Smooth muscle cell (in vitro differentiated cells): ENCODE measurements around the gene MICU2. TPM values are rescaled to one million over a fixed set of nuclear protein-coding genes. Genes with fewer than 3 reads are reported as not detected.

Experiments
- DNase-seq: peaks from one replicate; lab custom pipeline; 2025; ENCODE audit not compliant: unreplicated experiment; lab: John Stamatoyannopoulos, UW
- H2AFZ ChIP-seq: fragments of 200-600 bp; sonication (generic); 2 replicates; pipeline ENCODE4 v1.6.0; 2016; ENCODE audit warnings: antibody characterized with exemption, low read depth, mild to moderate bottlenecking
- H3F3A ChIP-seq: fragments of 200-600 bp; sonication (generic); 2 replicates; pipeline ENCODE4 v1.6.0; 2017; ENCODE audit warnings: antibody characterized with exemption, low read depth
- H3K27ac ChIP-seq: fragments of 200-600 bp; sonication (generic); 2 replicates; pipeline ENCODE4 v1.5.1; 2016; ENCODE audit warnings: low read depth, mild to moderate bottlenecking
- H3K27me3 ChIP-seq: fragments of 200-600 bp; sonication (generic); 2 replicates; pipeline ENCODE4 v1.6.1; 2016; ENCODE audit warnings: low read depth, mild to moderate bottlenecking
- H3K36me3 ChIP-seq: fragments of 200-600 bp; sonication (generic); 2 replicates; pipeline ENCODE4 v1.5.1; 2016; ENCODE audit warnings: low read depth
- H3K4me1 ChIP-seq: fragments of 200-600 bp; sonication (generic); 2 replicates; pipeline ENCODE4 v1.5.1; 2016; ENCODE audit warnings: low read depth
- H3K4me2 ChIP-seq: fragments of 200-600 bp; sonication (generic); 2 replicates; pipeline ENCODE4 v1.6.0; 2016; ENCODE audit warnings: mild to moderate bottlenecking
- H3K4me3 ChIP-seq: fragments of 200-600 bp; sonication (generic); 2 replicates; pipeline ENCODE4 v1.5.1; 2016; ENCODE audit warnings: mild to moderate bottlenecking
- H3K79me2 ChIP-seq: fragments of 200-600 bp; sonication (generic); 2 replicates; pipeline ENCODE4 v1.6.0; 2016; ENCODE audit warnings: low read depth, mild to moderate bottlenecking
- H3K9ac ChIP-seq: fragments of 200-600 bp; sonication (generic); 2 replicates; pipeline ENCODE4 v1.6.0; 2016; ENCODE audit warnings: low read depth
- H3K9me3 ChIP-seq: fragments of 200-600 bp; sonication (generic); replicated peaks from 2 replicates; pipeline ENCODE4 v1.5.1; 2016; ENCODE audit warnings: low read depth
- H4K20me1 ChIP-seq: fragments of 200-600 bp; sonication (generic); 2 replicates; pipeline ENCODE4 v1.6.0; 2016; ENCODE audit warnings: low read depth
- CTCF ChIP-seq: fragments of 200-600 bp; sonication (generic); IDR thresholded peaks from 2 replicates; pipeline ENCODE4 v1.5.1; 2017; ENCODE audit warnings: borderline replicate concordance, mild to moderate bottlenecking, antibody characterized with exemption; ENCODE audit not compliant: insufficient read depth, poor library complexity, severe bottlenecking
- WGBS: methylation state at CpG from one replicate; pipeline ENCODE4 v1.1.7; 2016; ENCODE audit warnings: low lambda C conversion rate; 5-methylcytosine and 5-hydroxymethylcytosine counted together
- polyA plus RNA-seq: library from polyadenylated mRNA; unstranded; fragments of >200 nt; fragmentation: Nextera tagmentation; extraction: Ambion mirVana; gene quantifications from 2 replicates; pipeline ENCODE4 v1.2.1, GENCODE V29; 2016
- total RNA-seq: library from RNA; depleted of rRNA; stranded (reverse); fragments of >200 nt; gene quantifications from 2 replicates; pipeline ENCODE4 v1.2.3, GENCODE V29; 2014

Gene MICU2
- total and polyA plus RNA-seq, 2 experiments from 2014 or later: 40.2 to 86.5 TPM

DNA sequence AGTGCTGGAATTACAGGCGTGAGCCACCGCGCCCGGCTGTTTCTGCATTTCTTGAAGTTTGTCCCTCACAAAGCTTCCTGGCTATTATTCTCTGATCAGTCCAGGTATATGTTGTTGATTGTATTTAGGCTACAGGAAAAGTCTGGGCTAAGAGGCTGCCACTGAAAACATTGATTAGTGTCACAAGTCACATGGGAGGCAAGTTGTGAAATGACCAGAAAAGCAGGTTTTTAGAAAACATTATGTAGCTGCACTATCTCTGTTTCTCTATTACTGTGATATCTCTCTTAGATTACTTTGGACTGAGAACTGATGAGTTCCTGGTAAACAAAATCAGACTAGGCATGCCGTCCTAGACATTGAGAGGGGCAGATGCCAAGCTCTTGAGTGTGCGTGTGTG is 128.9 kb downstream of the MICU2 start:
- no peak overlapping the region for H3K9ac ChIP-seq
- no peaks in the 10 kb centered on the region for H3K9me3 ChIP-seq
- no peak overlapping the region for H3K4me3 ChIP-seq
- no peaks in the 10 kb centered on the region for H3K79me2 ChIP-seq
- H3K4me2 ChIP-seq: no peak overlapping the region
- no peak for TF ChIP-seq CTCF
- H3K27me3 ChIP-seq: no peaks in the 10 kb centered on the region
- H4K20me1 ChIP-seq: no peaks in the 10 kb centered on the region
- no peaks in the 10 kb centered on the region for H3K4me1 ChIP-seq
- WGBS: 72% methylated on average over 6 of the region's 6 CpGs
- peaks cover 6% of the 10 kb centered on the region for H3F3A ChIP-seq
- H3K36me3 ChIP-seq: no peaks in the 10 kb centered on the region
- H3K27ac ChIP-seq: no peak overlapping the region
- no peak for DNase-seq
- no peak overlapping the region for H2AFZ ChIP-seq

GRCh38 chr13:21470785-21471184 is 133.2 kb downstream of the MICU2 start:
- no peaks in the 10 kb centered on the region for H3K4me1 ChIP-seq
- H3F3A ChIP-seq: no peaks in the 10 kb centered on the region
- H3K4me3 ChIP-seq: no peak overlapping the region
- H4K20me1 ChIP-seq: no peaks in the 10 kb centered on the region
- H3K36me3 ChIP-seq: no peaks in the 10 kb centered on the region
- H3K9ac ChIP-seq: no peak overlapping the region
- H3K27me3 ChIP-seq: no peaks in the 10 kb centered on the region
- H2AFZ ChIP-seq: no peak overlapping the region
- no peak for TF ChIP-seq CTCF
- no peak overlapping the region for H3K4me2 ChIP-seq
- H3K9me3 ChIP-seq: no peaks in the 10 kb centered on the region
- no peak for DNase-seq
- no peaks in the 10 kb centered on the region for H3K79me2 ChIP-seq
- H3K27ac ChIP-seq: no peak overlapping the region

GRCh38 chr13:21466527-21466926 is 137.4 kb downstream of the MICU2 start:
- no peak overlapping the region for H3K9ac ChIP-seq
- H3K4me3 ChIP-seq: no peak overlapping the region
- H3K36me3 ChIP-seq: no peaks in the 10 kb centered on the region
- H3K4me2 ChIP-seq: no peak overlapping the region
- H3K27ac ChIP-seq: no peak overlapping the region
- TF ChIP-seq CTCF: no peak
- H3K79me2 ChIP-seq: no peaks in the 10 kb centered on the region
- no peaks in the 10 kb centered on the region for H3K4me1 ChIP-seq
- H3K27me3 ChIP-seq: no peaks in the 10 kb centered on the region
- H4K20me1 ChIP-seq: no peaks in the 10 kb centered on the region
- no peaks in the 10 kb centered on the region for H3F3A ChIP-seq
- H3K9me3 ChIP-seq: no peaks in the 10 kb centered on the region
- no peak overlapping the region for H2AFZ ChIP-seq
- no peak for DNase-seq
- WGBS: 71% methylated on average over 7 of the region's 7 CpGs

DNA sequence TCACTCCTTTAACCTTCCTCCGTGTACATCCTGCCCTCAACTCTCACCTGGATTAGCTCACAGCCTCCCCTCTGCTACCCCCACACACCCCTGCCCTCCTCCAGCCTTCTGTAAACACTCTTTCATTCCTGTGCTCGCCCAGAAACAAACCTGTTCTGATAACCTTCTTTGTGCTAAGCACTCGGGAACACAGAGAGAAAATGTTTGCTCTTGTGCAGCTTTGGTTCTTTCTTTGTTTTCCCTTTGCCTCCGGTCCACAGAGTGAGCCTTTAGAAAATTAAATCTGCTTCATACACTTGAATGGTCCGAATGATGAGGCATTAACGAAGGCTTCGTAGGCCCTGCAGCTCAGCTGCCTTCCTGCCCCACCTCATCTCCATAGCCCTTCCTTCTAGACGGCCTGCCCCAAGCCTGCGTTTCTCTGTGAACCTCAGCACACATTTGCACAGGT is 138.2 kb downstream of the MICU2 start:
- TF ChIP-seq CTCF: no peak
- WGBS: 61% methylated on average over 9 of the region's 9 CpGs
- no peak overlapping the region for H3K27ac ChIP-seq
- H3K27me3 ChIP-seq: no peaks in the 10 kb centered on the region
- H3K9ac ChIP-seq: no peak overlapping the region
- H2AFZ ChIP-seq: no peak overlapping the region
- no peak overlapping the region for H3K4me3 ChIP-seq
- no peaks in the 10 kb centered on the region for H3K79me2 ChIP-seq
- no peaks in the 10 kb centered on the region for H4K20me1 ChIP-seq
- H3K9me3 ChIP-seq: no peaks in the 10 kb centered on the region
- H3F3A ChIP-seq: no peaks in the 10 kb centered on the region
- no peak overlapping the region for H3K4me2 ChIP-seq
- H3K36me3 ChIP-seq: no peaks in the 10 kb centered on the region
- DNase-seq: no peak
- no peaks in the 10 kb centered on the region for H3K4me1 ChIP-seq
